Measurements from ENCODE around the gene RNF225. TPM values are rescaled to one million over a fixed set of nuclear protein-coding genes. Genes with fewer than 3 reads are reported as not detected.

Gene RNF225
- total RNA-seq, 1 donor from 2014 or later: 0.65 TPM

DNA sequence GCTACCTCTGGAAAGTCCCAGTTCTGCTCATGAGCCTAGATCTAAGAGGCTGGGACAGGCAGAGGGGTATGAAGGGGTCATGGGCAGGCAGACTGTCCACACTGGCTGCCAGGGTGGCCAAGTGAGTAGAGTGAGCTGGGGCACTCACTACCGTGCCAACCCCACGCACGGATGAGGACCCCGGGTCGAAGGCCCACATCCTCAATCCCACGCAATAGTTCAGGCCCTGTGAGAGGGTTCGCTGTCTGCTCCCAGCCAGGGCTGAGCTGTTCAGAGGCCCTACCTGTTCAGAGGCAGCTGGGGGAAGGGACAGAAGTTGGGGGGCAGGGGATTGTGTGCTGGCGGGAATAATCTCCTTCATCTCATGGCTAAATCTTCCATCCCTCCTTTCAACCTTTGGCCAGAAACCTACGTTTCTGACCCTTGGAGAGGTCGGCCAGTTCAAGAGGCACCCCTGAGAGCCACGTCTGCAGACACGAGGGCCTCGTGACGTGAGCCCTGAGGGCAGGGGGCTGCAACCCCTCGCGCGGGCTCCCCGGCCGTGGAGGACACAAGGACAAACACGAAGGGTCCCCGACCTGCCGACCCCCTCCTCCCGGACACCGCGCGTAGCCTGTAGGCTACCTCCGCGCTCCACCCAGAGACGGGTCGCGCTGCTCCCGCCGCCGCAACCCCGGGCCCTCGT lies 9.4 kb upstream of the RNF225 start:
- no peaks in the 10 kb centered on the region for H3K9me3 Mint-ChIP-seq
- peaks cover 28% of the 10 kb centered on the region for H3K36me3 Mint-ChIP-seq (ENCODE audit: low read depth)
- H3K27ac Mint-ChIP-seq: peak overlapping the region; percentile 99
- peaks cover 35% of the 10 kb centered on the region for H3K4me1 Mint-ChIP-seq (ENCODE audit: low read depth)
- H3K4me3 Mint-ChIP-seq: peak overlapping the region; percentile 93
- intact Hi-C loops (cut with micrococcal nuclease): loop anchor here (2.0 to 10.0 kb wide), 2 partner anchors 65 to 571 kb away; partner anchors contain the start of genes ZNF324B and ZNF552
- no peaks in the 10 kb centered on the region for H3K27me3 Mint-ChIP-seq (ENCODE audit: insufficient read depth)
- no peak for DNase-seq (ENCODE audit: low spot score)

DNA sequence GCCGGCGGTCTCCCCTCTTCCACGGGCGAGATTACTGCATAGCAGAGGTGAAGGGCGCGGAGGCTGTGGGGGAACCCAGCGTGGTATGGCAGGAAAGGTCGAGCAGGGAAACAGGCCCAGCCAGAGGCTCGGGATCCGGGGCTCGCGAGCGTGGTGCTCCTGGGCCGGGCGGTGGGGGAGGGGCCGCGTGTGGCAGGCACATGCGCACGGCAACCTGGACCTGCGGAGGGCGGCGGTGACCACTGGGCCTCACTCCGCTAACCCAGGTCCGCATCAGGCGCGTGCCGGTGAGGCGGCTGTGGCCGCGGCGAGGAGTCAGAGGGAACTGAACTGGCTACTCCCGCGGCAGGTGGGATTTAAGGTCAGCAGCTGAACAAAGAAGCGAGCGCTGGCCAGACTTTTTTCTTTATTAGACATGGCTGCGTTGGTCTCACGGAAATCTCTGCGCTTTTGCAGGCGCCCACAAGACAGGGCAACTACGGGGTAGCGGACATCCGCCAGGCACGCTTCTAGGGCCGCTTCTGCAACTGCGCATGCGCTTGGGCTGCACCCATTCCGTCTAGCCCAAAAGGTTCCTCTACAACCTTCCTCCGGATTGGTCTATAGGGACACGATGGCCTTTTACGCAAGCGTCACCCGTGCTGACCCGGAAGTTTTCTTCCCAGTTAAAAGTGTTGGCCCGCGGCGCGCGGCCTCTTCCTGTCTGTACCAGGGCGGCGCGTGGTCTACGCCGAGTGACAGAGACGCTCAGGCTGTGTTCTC lies 8.7 kb upstream of the RNF225 start, which contains the start of gene RPS5:
TSS of gene RPS5 (plus strand) at position 694 of the 762 bp plus-strand sequence. CDS start 869 bp downstream, outside the sequence.
- peak within 1 kb of the TSS; percentile 99 for H3K27ac Mint-ChIP-seq
- peaks cover 35% of the 10 kb centered on the region for H3K4me1 Mint-ChIP-seq (ENCODE audit: low read depth)
- H3K36me3 Mint-ChIP-seq (ENCODE audit: low read depth): peaks cover 28% of the 10 kb centered on the region
- DNase-seq (ENCODE audit: low spot score): peak; percentile 95
- no peaks in the 10 kb centered on the region for H3K27me3 Mint-ChIP-seq (ENCODE audit: insufficient read depth)
- no peaks in the 10 kb centered on the region for H3K9me3 Mint-ChIP-seq
- intact Hi-C loops (cut with micrococcal nuclease): loop anchor here (1.0 to 10.0 kb wide), 9 partner anchors 15 to 572 kb away; partner anchors contain the start of genes ERVK3-1, ZNF132, ZNF274 and ZNF324B
- peak within 1 kb of the TSS; percentile 93 for H3K4me3 Mint-ChIP-seq

DNA sequence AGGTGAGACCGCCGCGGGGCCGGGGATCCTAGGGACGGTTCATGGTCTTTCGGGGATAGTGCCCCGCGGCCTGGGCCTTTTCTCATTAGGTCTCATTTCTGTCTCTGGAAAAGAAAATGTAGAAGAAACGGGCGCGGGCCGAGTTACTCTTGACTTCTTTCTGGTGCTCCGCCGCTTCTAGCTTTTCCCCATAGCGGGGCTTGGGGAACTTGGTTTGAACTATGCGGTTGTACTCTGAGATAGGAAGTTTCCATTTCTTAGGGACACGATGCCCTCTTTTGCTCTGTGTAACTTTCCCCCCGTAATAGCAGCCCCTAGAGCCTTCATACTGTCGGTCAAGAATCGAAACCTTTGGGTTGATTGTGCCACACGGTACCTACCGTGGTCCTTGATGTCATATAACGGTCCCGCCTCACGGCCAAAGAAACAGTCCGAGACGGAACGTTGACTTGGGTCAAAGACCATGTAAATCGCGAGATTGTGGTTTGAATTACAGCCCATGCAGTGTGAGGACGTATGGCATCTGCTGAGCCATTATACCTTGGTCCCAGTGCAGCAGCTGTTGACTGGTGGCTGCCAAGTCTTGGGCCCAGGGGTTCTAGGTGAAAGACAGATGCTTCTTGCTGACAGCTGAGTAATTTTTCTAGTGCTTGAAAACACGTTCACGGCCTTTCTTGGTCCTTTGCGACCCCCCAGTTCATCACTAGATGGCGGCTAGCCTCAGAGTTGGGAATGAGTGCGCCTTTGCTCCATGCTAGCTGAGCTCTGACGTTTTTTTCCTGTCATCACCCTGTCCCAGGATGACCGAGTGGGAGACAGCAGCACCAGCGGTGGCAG lies 7.9 kb upstream of the RNF225 start:
- peaks cover 28% of the 10 kb centered on the region for H3K36me3 Mint-ChIP-seq (ENCODE audit: low read depth)
- intact Hi-C loops (cut with micrococcal nuclease): loop anchor here (1.0 to 10.0 kb wide), 9 partner anchors 14 to 573 kb away; partner anchors contain the start of genes ERVK3-1, ZNF132, ZNF274 and ZNF324B

DNA sequence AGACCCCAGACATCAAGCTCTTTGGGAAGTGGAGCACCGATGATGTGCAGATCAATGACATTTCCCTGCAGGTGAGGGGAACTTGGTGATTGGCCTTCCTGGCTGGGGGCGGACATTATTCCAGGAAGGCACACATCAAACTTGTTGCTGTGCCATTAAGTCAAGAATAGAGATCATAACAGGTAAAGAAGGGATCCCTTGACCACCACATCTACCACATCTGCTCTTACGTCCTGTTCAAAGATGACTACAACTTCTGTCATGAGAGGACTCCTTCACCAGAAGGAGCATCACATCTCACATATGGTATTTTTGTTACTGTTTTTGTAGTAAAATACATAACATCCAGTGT lies 7.3 kb upstream of the RNF225 start:
- intact Hi-C loops (cut with micrococcal nuclease): loop anchor here (10.0 kb wide), 1 partner anchor 573 kb away; the partner anchor contains the start of gene ZNF552
- peaks cover 32% of the 10 kb centered on the region for H3K36me3 Mint-ChIP-seq (ENCODE audit: low read depth)
- peak overlapping the region; percentile 93 for H3K4me3 Mint-ChIP-seq
- peak overlapping the region; percentile 99 for H3K27ac Mint-ChIP-seq
- peaks cover 30% of the 10 kb centered on the region for H3K4me1 Mint-ChIP-seq (ENCODE audit: low read depth)
- H3K27me3 Mint-ChIP-seq (ENCODE audit: insufficient read depth): no peaks in the 10 kb centered on the region
- DNase-seq (ENCODE audit: low spot score): no peak
- H3K9me3 Mint-ChIP-seq: no peaks in the 10 kb centered on the region

More for the DNA sequence above, 7.9 kb upstream of the RNF225 start:
- Mint-ChIP-seq H3K4me3 (peak overlapping the region; percentile 93), H3K27ac (peak overlapping the region; percentile 99), H3K9me3 (no peaks in the 10 kb centered on the region), H3K27me3 (ENCODE audit: insufficient read depth) (no peaks in the 10 kb centered on the region), H3K4me1 (ENCODE audit: low read depth) (peaks cover 30% of the 10 kb centered on the region)
- no peak for DNase-seq (ENCODE audit: low spot score)

DNA sequence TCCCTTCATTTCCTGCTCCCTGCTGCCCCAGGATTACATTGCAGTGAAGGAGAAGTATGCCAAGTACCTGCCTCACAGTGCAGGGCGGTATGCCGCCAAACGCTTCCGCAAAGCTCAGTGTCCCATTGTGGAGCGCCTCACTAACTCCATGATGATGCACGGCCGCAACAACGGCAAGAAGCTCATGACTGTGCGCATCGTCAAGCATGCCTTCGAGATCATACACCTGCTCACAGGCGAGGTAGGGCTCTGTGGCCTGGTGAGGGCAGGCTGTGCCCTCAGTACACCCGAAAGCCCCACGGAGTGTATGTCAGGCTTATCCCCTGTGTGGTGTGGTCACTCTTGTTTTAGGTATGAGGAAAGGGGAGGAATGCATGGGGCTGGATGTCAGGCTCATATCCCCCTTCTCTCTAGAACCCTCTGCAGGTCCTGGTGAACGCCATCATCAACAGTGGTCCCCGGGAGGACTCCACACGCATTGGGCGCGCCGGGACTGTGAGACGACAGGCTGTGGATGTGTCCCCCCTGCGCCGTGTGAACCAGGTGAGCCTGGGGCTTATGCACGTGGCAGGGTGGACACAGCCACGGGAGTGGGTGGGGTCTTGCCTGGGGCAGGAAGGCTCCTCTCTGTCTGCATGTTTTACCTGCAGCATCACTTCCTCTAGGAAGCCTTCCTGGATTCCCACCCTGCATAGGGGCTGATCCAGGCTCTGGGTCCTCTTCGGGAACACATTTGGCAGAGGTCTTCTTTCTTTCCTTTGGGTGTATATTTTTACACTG lies 2.3 kb upstream of the RNF225 start:
- Mint-ChIP-seq H3K4me3 (no peak overlapping the region), H3K9me3 (no peaks in the 10 kb centered on the region), H3K4me1 (ENCODE audit: low read depth) (peaks cover 20% of the 10 kb centered on the region), H3K27ac (no peak overlapping the region), H3K36me3 (ENCODE audit: low read depth) (peaks cover 42% of the 10 kb centered on the region), H3K27me3 (ENCODE audit: insufficient read depth) (peaks cover 3% of the 10 kb centered on the region)
- intact Hi-C loops (cut with micrococcal nuclease): no loop called here
- no peak for DNase-seq (ENCODE audit: low spot score)

DNA sequence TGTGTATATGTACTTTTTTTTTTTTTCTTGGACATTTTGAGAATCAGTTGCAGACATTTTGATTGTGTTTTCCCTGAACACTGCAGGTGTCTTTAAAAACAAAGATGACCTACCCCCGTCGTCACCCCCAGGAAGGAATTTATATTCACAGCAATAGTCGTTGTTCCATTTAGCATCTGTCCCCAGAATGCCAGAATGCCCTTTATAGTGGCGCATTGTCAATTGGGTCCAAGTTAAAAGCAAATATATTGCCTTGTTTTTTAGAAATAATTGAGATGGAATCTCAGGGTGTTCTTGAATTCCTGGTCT lies 1.8 kb upstream of the RNF225 start:
- H3K27ac Mint-ChIP-seq: no peak overlapping the region
- H3K9me3 Mint-ChIP-seq: no peaks in the 10 kb centered on the region
- no peak for DNase-seq (ENCODE audit: low spot score)
- H3K36me3 Mint-ChIP-seq (ENCODE audit: low read depth): peaks cover 38% of the 10 kb centered on the region
- H3K27me3 Mint-ChIP-seq (ENCODE audit: insufficient read depth): peaks cover 5% of the 10 kb centered on the region
- H3K4me1 Mint-ChIP-seq (ENCODE audit: low read depth): peaks cover 17% of the 10 kb centered on the region
- intact Hi-C loops (cut with micrococcal nuclease): no loop called here
- H3K4me3 Mint-ChIP-seq: no peak overlapping the region

DNA sequence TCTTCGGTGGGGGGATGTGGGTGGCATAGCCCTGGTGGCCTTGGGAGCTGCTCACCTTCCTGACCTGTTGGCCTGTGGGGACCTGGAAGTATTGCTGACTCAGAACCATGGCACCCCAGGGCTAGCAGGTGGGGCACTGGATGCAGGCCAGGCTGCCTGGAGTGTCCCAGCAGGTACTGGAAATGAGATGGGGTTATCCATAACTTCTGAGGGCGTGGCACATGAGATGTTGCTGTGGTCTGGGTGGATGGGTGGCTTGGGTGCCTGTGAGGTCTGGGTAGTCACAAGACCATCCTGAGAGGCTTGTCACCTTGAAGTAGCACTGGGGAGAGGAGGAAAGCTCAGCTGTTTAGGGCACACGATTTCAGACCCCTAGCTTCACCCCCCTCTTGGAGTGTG lies 636 bp upstream of the RNF225 start:
- Mint-ChIP-seq H3K4me1 (ENCODE audit: low read depth) (peaks cover 15% of the 10 kb centered on the region), H3K36me3 (ENCODE audit: low read depth) (peaks cover 31% of the 10 kb centered on the region), H3K27ac (no peak overlapping the region), H3K27me3 (ENCODE audit: insufficient read depth) (peaks cover 5% of the 10 kb centered on the region), H3K4me3 (no peak overlapping the region), H3K9me3 (no peaks in the 10 kb centered on the region)
- no peak for DNase-seq (ENCODE audit: low spot score)
- intact Hi-C loops (cut with micrococcal nuclease): no loop called here

DNA sequence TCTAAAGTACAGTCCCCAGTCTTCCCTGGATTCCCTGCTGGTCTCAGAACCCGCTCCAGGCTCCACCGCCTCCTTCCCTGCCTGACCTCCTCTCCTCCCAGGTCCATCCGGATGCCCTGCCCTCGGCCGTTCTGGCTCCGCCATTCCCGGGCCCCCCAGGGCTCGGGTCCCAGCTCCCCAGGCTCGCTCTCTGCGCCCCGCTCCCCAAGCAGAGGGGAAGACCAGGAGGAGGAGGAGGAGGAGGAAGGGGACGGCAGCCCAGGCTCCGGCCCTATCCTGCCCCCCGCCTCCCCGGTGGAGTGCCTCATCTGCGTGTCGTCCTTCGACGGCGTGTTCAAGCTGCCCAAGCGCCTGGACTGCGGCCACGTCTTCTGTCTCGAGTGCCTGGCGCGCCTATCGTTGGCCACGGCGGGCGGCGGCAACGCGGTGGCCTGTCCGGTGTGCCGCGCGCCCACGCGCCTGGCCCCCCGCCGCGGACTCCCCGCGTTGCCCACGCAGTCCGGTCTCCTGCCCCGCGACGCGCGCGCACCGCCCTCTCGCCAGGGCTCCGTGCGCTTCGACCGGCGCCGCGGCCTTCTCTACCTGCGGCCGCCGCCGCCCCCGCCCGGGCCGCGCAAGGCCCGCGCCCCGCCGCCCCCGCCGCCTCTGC lies 647 bp downstream of the RNF225 start:
- Mint-ChIP-seq H3K36me3 (ENCODE audit: low read depth) (peaks cover 24% of the 10 kb centered on the region), H3K27ac (no peak overlapping the region), H3K4me3 (no peak overlapping the region), H3K9me3 (no peaks in the 10 kb centered on the region), H3K27me3 (ENCODE audit: insufficient read depth) (peaks cover 5% of the 10 kb centered on the region), H3K4me1 (ENCODE audit: low read depth) (peaks cover 26% of the 10 kb centered on the region)
- DNase-seq (ENCODE audit: low spot score): no peak
- intact Hi-C loops (cut with micrococcal nuclease): no loop called here

DNA sequence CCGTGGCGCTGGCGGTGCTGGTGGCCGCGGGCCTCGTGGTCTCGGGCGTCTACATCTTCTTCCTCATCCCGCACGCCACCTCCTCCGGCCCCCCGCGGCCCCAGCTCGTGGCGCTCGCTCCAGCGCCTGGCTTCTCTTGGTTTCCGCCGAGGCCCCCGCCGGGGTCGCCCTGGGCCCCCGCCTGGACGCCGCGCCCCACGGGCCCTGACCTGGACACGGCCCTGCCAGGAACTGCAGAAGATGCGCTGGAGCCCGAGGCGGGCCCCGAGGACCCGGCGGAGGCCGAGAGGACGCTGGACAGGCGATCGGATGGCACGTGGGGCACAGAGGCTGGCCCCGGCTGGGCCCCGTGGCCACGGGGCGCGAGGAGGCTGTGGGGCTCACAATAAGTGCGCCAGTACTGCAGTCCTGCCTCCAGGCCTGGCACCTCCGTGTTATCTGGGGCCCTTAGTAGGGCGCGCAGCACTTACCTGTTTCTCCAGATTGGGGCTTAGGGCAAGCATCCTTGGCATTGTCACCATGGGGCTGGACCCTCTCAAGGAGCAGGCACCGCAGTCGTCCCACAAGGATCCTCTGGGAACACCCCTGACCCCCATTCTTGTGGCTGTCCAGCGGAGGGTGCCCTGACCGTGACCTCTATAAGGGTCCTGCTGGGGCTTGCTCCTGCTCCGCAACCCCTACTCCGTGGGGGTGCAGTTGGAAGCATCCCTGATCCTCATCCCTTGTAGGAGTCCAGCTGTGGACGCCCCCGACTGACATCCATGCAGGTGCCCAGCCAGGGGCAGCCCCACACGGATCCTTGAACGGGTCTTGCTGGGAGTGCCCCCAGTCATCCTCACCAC lies 1.5 kb downstream of the RNF225 start:
- DNase-seq (ENCODE audit: low spot score): no peak
- H3K27ac Mint-ChIP-seq: no peak overlapping the region
- H3K36me3 Mint-ChIP-seq (ENCODE audit: low read depth): peaks cover 24% of the 10 kb centered on the region
- no peak overlapping the region for H3K4me3 Mint-ChIP-seq
- no peaks in the 10 kb centered on the region for H3K9me3 Mint-ChIP-seq
- peaks cover 5% of the 10 kb centered on the region for H3K27me3 Mint-ChIP-seq (ENCODE audit: insufficient read depth)
- peaks cover 29% of the 10 kb centered on the region for H3K4me1 Mint-ChIP-seq (ENCODE audit: low read depth)
- intact Hi-C loops (cut with micrococcal nuclease): no loop called here

DNA sequence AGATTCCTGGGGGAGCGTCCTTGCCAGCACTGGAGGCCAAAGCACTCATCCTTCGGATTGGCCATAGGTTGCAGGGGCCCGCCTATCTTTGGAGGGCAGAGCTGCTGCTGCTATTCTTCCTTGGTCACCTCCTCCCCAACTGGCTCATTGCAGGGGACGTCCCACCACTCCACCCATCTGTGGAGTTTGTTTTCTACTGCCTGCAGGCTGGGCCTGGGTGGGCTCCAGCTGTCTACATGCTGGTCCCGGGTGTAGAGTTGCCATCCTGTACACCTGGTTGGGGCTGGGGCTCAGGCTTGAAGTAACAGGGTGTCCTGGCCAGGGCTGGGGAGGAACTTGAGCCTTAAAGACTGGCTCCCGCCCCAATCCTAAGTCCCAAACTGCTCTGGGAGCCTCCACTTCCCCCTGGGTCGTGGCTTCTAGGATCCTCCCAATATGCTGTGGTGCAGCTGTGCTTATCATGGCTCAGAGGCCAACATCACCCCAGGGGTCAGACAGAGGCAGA lies 2.1 kb downstream of the RNF225 start:
- H3K9me3 Mint-ChIP-seq: no peaks in the 10 kb centered on the region
- intact Hi-C loops (cut with micrococcal nuclease): no loop called here
- peaks cover 24% of the 10 kb centered on the region for H3K36me3 Mint-ChIP-seq (ENCODE audit: low read depth)
- H3K27me3 Mint-ChIP-seq (ENCODE audit: insufficient read depth): peaks cover 5% of the 10 kb centered on the region
- DNase-seq (ENCODE audit: low spot score): no peak
- H3K27ac Mint-ChIP-seq: no peak overlapping the region
- no peak overlapping the region for H3K4me3 Mint-ChIP-seq
- H3K4me1 Mint-ChIP-seq (ENCODE audit: low read depth): peaks cover 29% of the 10 kb centered on the region

DNA sequence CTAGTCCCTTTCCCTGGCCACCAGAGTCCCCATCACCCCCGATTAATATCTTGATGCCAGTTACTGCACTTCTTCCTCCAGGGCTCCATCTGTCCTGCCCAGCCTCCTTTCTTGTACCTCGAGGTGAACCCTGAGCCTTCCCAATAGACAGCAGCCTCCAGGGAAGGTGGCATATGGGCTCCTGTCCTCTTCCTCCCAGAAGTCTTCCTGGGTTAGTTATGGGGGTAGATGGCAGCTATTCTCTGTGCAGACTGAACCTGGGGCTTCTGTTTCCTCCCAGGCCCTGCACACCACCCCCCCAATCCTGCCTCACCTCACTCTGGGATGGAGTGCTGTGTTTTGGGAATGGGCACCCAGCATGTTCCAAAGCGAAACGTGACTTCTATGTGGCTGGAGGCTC lies 2.6 kb downstream of the RNF225 start:
- Mint-ChIP-seq H3K4me3 (no peak overlapping the region), H3K9me3 (no peaks in the 10 kb centered on the region), H3K27me3 (ENCODE audit: insufficient read depth) (peaks cover 5% of the 10 kb centered on the region), H3K27ac (no peak overlapping the region), H3K36me3 (ENCODE audit: low read depth) (peaks cover 20% of the 10 kb centered on the region), H3K4me1 (ENCODE audit: low read depth) (peaks cover 29% of the 10 kb centered on the region)
- intact Hi-C loops (cut with micrococcal nuclease): no loop called here
- no peak for DNase-seq (ENCODE audit: low spot score)
